Fibroblast of upper back skin (primary cell): ENCODE data around the gene EXTL1.

ENCODE experiments used
- DNase-seq: peaks from one replicate; pipeline ENCODE4 v3.0.0-alpha.2; 2013

Gene EXTL1

DNA sequence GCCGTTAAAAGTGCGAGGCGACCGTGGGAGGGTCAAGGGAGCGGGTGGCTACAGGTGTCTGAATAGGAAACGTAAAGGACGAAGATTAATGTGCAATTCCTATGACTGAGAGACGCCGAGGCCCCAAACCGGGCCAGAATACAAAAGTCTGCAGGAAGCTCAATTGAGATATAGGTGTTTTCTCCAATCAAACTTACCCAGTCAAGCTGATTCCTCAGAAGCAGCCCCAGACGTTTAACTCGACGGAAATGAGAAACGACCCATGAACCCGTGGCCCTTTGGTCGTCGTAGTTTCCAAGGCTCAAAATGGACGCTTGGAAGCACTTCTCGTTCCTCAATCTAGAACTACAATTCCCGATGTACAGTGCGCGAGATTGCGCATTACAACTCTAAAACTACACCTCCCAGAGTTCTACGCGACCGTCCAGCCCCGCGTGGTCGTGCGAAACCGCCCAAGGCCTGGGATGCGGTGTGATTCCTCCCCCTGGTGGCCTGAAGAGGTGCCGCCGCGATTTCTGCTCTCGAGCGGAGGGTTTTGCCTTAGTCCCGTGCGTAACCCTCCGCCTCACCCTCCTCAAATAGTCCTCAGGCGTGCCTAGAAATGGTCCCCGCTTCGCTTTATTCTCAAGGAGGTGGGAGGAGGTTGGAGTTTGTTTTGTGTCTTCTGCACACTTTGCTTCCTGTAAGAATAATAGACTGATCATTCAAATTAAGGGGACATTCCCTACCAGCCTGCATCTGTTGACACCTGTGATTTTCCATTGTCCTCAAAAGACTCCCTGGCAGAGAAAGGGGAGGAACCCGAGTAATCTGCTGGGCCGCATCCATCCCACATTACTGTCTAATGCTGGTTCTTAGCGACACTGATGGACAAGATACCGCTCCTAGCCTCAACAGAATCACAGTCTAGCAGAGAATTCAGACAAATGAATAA is 23.5 kb upstream of the EXTL1 start, which contains the start of gene PAFAH2:
PAFAH2 (minus strand) TSS at position 236 of the 934 bp plus-strand sequence. CDS start 7,247 bp downstream, outside the sequence.
- peak; percentile 99 for DNase-seq

DNA sequence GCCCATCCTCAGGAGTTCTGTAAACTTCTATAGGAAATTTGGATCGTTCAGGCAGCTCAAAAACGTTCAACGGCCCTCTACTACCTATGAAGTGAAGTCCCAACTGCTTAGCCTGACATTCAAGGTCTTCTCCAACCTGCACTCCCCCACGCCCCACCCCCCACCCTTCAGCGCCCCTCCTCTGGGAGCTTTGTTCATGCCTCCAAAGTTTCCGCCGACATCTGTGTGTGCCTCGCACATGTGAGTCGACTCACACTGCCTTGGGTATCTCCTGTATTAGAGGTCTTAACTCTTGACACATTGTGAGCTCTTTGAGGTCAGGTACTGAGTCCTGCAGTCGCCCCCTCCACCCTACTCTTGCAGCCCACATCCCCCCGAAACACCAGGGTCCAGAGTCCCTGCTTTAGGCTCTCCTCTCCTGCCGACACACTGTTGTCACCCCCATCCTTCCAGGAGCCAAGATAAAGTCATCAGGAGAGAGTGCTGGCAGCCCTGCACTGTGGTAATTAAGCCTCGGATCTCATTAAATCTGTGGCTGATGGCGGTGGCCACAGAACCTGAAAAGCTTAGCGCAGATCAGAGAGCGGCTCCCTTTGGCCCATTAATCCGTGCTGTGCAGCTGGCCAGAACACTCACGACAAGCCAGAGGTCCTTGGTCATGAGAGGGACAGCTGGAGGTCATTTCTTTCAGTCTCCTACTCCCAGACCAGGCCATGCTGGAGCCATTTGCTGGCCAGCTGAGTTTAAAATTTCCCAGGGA is 22.4 kb upstream of the EXTL1 start:
- DNase-seq = no peak

DNA sequence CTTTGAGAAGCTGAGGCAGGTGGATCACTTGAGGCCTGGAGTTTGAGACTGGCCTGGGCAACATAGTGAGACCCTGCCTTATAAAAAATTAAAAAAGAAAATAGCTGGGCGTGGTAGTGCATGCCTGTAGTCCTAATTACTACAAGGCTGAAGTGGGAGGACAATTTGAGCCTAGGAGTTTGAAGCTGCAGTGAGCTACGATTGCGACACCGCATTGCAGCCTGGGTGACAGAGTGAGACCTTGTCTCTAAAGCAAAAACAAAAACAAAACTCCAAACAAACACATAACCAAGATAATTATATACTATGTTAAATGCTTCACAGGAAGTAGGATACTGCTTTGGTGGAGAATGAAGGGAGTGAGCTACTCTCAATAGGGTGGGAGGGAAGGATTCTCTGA is 18.3 kb upstream of the EXTL1 start:
- no peak for DNase-seq

DNA sequence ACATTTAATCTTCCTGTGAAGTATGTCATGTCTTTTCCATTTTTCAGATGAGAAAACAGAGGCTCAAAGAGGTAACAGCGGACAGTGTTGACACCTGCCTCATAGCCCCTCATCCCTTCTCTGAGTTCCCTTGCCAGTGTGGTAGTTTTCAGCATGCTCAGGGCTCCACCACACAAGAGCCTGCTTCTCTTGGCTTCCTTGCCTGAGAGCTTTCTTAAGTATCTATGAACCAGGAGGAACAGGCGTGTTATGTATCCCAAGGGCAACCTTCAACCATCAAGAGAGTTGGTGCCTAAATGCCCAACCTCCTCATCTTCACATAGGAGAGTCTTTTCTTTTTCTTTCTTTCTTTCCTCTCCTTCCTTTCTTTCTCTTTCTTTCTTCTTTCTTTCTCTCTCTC is 17.8 kb upstream of the EXTL1 start:
- DNase-seq = no peak

DNA sequence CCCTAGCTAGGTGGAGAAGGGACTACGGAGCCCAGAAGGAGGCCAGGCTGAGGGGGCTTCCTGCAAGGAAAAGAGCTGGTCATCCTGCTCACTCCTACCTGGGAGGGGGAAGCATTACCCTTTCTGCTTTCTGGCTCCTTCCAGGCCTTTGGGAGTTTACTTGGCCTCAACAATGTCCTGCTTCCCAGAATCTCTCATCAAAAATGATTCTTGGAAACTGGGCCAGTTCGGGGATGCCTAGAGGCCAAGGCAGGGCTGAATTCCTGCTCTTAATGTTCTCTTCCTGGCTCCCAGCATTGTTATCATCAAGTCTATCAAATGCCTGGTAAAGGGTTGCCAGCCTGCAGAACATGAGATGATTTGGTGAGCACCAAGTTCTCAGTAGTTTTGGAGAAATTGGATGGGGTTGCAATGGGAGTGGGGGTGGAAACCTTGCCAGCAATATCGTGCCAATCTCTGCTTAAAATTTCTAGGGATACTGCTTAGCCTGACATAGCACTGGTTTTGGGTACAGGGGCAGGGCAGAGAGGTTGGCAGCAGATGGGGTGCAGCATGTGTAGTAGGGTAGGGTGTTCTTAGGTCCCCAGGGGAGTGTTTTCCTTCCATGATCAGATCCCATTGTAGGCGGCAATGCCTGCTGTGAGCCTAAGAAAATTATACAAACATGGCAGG is 16.0 kb upstream of the EXTL1 start:
- DNase-seq = no peak

DNA sequence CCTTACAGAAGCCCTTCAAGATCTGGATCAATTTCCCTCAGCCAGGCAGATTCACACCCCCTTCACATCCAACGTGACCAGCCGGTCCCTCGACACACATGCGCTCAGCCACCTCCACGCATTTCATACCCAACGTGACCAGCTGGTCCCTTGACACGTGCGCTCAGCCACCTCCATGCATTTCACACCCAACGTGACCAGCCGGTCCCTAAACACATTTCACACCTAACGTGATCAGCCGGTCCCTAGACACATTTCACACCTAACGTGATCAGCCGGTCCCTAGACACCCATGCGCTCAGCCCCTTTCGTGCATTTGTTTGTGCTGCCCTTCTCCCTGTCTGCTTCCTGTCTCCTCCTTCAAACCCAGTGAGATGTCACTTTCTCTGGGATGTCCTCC is 14.9 kb upstream of the EXTL1 start:
- no peak for DNase-seq

DNA sequence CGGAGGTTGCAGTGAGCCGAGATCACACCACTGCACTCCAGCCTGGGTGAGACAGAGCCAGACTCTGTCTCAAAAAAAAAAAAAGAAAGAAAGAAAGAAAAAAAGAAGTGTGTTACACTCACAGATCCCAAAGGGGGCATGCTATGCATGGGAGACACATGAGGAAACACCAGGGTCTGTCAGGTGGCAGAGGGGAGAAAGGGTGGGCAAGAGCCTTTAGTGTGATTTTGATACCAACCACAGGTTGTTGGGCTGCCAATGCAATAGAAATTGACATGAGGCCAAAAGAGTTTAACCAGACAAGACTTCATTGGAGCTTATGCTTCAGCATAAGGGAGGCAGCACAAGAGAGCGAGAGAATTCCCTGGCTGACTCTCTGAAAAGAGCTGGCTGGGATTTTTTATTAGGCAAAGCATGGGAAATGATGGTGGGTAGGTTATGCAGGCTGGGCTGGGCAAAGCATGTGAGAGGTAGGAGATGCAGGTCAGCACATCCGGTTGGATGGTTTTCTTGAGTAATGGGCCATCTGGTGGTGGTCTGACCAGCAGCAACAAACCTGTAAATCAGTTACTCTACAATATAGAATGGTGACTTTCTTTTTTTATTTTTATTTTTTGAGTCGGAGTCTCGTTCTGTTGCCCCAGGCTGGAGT is 11.7 kb upstream of the EXTL1 start:
- DNase-seq = no peak

DNA sequence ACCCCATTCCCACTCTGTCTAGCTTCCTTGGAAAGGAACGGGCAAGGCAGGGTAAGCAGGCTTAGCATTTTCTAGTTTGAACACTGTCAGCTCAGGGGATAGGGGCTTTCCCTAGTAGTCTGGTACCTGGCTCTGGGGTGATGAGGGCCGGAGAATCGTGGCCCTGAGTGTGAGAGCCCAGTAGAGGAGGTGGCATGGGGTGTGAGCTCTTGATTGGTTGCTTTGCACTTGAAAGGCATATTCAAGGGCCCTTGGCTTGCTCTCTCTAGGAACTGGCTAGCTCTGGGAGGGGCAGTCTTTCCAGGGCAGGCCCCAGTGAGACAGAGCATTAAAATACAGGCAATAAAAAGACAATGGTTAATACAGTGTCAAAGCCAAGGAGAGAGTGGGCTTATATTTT is 10.8 kb upstream of the EXTL1 start:
- no peak for DNase-seq

DNA sequence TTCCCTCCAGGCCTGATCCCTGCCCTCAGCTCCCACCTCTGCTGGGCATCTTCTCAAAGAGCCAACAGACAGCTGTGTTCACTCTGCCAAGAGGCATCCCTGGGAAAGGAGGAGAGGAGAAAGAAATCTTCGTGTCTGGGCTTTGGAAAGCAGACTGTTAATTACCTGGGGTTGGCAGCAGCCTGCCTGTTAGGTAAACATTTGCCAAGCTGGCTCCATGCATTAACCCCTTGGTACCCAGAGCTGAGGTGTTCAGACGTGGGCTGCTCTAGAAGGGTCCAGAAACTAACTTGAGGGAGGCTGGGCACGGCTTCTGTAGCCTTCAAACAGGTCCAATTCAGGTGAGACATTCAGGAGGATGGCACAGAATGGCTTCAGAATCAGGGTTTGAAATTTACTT is 8.7 kb upstream of the EXTL1 start:
- DNase-seq = no peak

DNA sequence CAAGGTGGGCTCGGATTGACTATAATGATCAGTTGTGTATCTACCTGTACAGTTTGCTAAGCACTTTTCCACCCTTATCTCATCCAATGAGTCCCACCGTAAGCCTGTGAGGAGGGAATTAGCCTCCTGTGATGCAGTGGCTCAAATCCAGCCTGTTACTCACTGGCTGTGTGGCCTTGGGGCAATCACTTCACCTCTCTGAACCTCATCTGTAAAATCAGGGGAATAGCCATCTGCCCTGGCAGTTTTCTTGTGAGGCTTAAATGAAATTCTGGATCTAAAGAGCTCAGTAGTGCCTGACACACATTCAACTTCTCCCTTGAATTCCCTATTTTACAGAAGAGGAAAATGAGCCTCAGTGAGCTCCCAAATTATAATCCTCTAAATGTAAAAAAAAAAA is 7.4 kb upstream of the EXTL1 start:
- no peak for DNase-seq

DNA sequence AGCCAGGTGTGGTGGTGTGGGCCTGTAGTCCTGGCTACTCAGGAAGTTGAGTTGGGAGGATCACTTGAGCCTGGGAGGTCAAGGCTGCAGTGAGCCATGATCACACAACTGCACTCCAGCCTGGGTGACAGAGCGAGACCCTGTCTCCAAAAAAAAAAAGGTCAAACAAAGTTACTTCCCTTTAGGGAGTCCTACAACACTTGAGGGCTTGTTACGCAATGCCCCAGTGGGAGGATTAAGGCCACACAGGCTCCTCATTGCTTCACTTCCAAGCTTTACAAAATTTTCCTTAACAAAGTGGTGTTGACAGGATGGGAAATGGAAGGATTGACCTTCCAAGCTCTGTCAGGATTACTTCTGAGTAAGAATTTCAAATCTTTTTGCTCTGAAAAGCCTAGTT is 6.2 kb upstream of the EXTL1 start:
- peak; percentile 75 for DNase-seq

DNA sequence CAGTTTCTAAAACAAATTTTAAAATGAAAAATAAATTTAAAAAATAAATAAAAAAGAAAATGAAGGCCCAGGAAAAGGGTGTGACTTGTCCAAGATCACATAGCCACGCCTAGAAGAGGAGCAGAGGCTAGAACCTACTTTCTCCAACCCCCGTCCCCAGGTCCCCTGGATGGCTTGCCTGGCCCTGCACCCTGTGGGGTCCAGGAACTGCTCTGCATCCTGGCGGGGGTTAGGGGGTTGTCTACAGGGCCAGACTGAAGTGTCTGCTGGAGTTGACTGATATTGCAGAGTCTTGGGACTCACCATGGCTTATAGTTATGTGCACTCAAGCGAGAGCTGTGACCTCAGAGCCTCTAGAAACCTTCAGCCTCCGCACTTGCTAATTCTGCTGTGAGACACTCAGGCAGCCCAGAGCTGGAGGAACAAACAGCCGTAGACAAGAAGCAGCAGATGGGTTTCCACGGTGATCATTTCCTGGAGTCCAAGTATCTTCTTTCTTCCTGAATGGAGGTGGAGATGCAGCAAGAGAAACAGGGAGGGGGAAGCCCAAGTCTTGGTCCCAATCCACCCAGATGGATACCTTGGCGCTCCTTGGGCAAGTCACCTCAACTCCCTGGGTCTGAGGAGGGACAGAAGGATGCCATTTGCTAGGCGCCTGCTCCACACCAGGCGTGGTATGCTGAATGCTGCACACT is 5.2 kb upstream of the EXTL1 start:
- DNase-seq = peak; percentile 39

DNA sequence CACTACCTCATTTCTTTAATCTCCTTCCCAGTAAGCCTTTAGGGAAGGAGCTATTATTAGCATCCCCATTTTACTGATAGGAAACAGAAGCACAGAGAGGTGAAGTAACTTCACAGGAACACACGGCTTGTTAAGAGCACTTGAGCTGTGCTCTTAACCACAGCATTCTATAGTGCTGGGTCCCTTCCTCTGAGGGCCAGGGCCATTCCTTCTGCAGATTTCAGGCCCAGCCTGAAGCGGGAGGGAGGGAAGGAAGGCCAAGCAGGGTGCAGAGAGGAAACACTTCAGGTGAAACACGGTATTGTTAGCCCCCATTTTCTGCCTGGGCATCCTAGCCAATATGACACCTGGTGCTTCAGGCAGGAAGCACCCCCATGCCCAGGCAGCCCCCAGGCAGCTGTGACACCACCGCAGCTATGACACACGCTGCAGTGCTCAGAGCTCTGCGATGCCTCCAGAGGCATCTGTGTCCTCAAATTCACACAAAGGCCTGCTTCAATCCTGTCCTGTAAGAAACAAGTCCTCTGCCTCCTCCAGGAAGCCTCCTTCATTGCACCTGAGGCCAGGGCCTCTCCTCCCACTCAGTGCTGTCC is 4.5 kb upstream of the EXTL1 start:
- peak; percentile 43 for DNase-seq

DNA sequence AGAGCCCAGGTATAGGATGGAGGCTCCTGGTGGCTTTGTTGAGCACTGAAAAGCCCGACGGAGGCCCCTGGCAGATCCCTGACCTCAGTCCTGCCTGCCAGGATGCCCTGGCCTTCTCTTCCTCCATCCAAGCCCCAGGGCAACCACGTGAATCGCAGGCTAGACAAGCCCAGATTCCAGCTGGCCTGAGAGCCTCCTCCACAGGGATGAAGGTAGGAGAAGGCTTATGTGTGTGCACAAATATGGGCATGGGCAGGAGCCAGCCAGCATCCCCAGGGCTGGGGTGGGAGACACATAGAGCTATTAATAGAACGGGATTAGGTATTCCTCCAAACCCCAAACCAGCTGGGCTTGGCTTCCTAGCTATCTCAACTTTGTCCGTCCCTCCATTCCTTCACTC is 4.0 kb upstream of the EXTL1 start:
- peak; percentile 89 for DNase-seq

DNA sequence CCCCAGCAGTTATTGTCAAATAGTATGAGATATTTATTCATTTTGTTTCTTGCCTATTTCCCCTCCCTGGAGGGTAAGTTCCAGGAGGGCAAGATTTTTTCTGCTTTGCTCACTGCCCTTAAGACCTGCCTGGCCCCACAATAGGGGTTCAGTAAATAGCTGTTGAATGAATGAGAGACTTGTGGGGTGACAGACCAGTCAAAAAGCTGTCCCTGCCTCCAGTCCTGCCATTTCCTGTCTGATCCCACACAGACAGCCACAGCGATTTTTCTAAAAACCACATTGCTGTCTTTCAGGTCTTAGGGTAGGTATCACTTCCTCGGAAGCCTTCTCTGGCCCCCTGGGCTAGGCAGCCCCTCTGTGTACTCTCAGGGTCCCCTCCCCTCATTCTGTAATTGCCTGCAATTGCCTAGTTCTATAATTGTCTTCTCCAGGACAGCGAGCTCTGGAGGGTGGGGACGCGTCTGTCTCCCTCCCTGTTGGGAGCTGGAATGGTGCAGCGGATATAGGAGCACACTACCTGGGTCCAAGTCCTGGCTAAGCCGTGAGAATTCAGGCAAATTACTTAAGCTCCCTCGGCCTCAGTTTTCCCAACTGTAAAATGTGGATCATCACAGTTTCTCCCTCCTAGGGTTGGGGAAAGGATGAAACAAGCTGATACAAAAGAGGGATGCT is 1.8 kb upstream of the EXTL1 start:
- DNase-seq = peak; percentile 88

DNA sequence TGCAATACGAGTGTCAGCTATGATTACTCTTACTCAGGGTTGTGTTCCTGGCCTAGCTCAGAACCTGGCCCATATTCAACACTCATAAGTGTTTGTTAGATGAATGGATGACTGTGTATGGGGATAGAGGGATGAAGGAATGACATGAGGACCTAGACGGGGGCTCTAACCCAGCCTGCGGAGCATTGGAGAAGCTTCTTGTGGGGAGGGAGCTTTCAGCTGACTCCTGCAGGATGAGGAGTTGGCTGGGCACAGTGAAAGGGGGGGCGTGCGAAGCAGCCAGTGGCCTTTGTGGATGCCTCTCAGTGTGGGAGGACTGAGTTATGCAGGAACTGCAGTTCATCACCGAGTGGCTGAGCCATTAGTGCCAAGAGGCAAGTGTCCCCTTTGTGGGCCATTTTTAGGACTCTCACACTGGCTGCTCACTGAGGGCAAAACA is 1.2 kb upstream of the EXTL1 start:
- DNase-seq = peak; percentile 67

DNA sequence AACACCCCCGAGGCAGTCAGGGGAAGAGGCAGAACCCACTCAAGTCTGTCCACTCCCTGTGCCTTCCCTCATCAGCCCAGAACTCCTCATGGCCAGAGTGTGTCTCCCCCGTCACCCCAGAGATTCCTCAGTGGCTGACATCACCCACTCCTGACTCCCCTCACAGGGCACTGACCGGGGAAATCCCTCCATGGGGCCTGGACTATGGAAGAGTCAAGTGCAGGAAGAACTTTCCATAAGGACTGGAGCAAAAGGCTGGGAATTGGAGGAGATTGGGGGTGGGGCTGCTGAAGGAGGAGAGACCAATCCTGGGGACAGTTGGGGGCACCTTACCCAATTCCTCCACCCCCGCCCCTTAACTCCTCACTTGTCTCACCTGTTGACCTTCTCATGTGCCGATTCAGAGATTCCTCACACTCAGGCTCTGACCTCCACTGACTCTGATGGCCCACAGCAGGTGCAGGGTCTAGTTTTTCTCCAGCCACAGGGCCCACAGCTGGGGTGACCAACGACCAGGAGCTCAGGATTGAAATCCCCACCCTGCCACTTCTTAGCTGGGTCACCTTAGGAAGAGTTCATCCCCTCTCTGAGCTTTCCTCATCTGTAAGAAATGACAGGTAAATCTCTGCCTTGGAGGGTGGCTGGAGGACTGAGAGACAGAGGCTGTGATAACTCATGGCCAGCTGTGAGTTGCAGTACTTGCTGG is 481 bp upstream of the EXTL1 start:
- DNase-seq = no peak

DNA sequence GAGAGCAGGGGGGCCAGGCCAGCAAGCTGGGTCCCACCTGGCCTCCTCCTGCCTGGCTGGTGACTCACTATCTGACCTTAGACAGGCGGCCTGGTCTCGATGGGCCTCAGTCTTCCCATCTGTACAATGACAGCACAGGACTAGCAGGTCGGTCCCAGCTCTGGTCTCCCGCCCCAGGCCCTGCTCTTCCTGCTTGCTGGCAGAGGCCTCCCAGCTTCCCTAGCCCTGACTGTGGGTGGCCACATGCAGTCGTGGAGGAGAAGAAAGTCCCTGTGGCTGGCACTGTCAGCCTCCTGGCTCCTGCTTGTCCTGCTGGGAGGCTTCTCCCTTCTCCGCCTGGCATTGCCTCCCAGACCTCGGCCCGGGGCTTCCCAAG is 817 bp downstream of the EXTL1 start:
- DNase-seq = no peak

DNA sequence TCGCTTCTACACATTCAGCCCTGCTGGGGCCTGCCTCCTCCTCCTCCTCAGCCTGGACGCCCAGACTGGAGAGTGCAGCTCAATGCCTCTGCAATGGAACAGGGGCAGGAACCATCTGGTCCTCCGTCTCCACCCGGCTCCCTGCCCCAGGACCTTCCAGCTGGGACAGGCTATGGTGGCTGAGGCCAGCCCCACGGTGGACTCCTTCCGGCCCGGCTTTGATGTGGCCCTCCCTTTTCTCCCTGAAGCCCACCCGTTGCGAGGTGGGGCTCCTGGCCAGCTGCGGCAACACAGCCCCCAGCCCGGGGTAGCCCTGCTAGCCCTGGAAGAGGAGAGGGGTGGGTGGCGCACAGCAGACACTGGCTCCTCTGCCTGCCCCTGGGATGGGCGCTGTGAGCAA is 1.4 kb downstream of the EXTL1 start:
- DNase-seq = no peak

DNA sequence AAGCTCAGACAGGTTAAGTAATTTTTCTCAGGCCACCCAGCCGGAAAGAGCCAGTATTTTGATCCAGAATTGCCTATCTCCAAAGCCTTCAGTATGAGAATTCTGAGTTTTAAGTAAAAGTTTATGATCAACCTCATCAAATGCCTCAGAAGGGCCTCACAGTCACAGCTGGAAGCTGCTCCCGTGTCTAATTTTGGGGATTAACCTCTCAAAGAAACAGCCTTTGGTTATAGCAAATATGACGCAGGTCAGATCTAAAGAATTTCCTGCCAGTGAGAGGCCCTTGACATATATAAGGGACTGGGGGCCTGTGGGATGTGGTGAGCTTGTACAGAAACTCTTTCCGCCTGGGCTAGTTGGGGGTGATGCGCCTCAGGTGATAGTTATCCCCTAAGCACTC is 2.3 kb downstream of the EXTL1 start:
- DNase-seq = peak; percentile 50

DNA sequence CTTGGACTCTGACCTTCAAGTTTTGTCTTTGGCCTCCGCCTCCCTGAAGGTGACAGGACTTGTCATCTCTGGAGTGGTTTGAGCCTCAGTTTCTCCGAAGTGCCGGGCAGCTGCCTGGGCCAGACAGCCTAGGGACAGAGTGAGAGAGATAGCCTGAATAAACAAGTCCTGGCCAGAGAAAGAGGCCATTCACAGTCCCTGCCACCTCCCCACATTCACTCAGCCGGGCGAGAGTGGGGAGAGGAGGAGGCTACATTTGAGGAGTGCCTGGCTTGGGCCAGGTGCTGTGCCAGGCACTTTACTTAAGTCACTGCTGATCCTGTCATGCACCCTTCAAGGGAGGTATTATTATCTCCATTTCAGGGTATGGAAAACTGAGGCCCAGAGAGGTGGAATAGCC is 3.5 kb downstream of the EXTL1 start:
- no peak for DNase-seq
